Measurements from ENCODE around the gene PTK7. TPM values are rescaled to one million over a fixed set of nuclear protein-coding genes. Genes with fewer than 3 reads are reported as not detected.
A peak's percentile ranks its signal among the peaks of the same experiment; 100 is the strongest.

PTK7 gene
- total and polyA plus RNA-seq, 2 experiments from 2014 or later, result 46.1 to 147 TPM

GRCh38 chr6:43093436-43094289 is 17.5 kb downstream of the PTK7 start:
- Mint-ChIP-seq H3K4me1 (peaks cover 74% of the 10 kb centered on the region), H3K9me3 (no peaks in the 10 kb centered on the region), H3K27ac (peak overlapping the region; percentile 45), H3K27me3 (ENCODE audit: insufficient read depth, low read depth, poor library complexity) (peaks cover 8% of the 10 kb centered on the region), H3K4me3 (no peak overlapping the region), H3K36me3 (ENCODE audit: low read depth) (no peaks in the 10 kb centered on the region)
- no peaks in the 10 kb centered on the region for H3K27me3 ChIP-seq (ENCODE audit: insufficient read depth)
- ATAC-seq (peak; percentile 3; the same call in 1 of the 3 replicates), DNase-seq (ENCODE audit: low spot score) (peak; percentile 54)
- H3K4me3 ChIP-seq, result no peak overlapping the region
- H3K79me2 ChIP-seq (replicated peaks; ENCODE audit: insufficient read depth), result peaks cover 76% of the 10 kb centered on the region
- peaks cover 68% of the 10 kb centered on the region for H3K4me1 ChIP-seq (ENCODE audit: insufficient read depth)
- peaks cover 16% of the 10 kb centered on the region for H3F3A ChIP-seq (replicated peaks; ENCODE audit: low read depth)
- peak overlapping the region; percentile 9 for H3K27ac ChIP-seq (ENCODE audit: low read depth)
- no peaks in the 10 kb centered on the region for H3K9me2 ChIP-seq (ENCODE audit: insufficient read depth)
- H2AFZ ChIP-seq, result no peak overlapping the region
- H4K20me1 ChIP-seq (replicated peaks; ENCODE audit: insufficient read depth), result no peaks in the 10 kb centered on the region
- 0 out of 2 replicates have a peak overlapping the region, but pooled peaks have one; percentile 17 for H3K4me2 ChIP-seq
- TF ChIP-seq CREB1 (CRISPR knock-in tag; IDR thresholded peaks at IDR 0.05; ENCODE audit: low read depth), result no peak
- TF ChIP-seq STAT1 (IDR thresholded peaks at IDR 0.05; ENCODE audit: unreplicated experiment), result no peak
- no peak for TF ChIP-seq POLR2AphosphoS5 (IDR thresholded peaks at IDR 0.05; ENCODE audit: low read depth)
- TF ChIP-seq NANOG (IDR thresholded peaks at IDR 0.05; ENCODE audit: borderline replicate concordance), result no peak
- TF ChIP-seq JUNB (IDR thresholded peaks at IDR 0.05; ENCODE audit: unreplicated experiment), result no peak
- TF ChIP-seq EZH2phosphoT487 (IDR thresholded peaks at IDR 0.05; ENCODE audit: unreplicated experiment), result no peak
- no peaks in the 10 kb centered on the region for H3K36me3 ChIP-seq (ENCODE audit: insufficient read depth)

GRCh38 chr6:43095939-43096338 is 19.8 kb downstream of the PTK7 start:
- Histone ChIP-seq H3K9me2 (ENCODE audit: insufficient read depth) (no peaks in the 10 kb centered on the region), H3K27me3 (ENCODE audit: insufficient read depth) (no peaks in the 10 kb centered on the region), H3K36me3 (ENCODE audit: insufficient read depth) (no peaks in the 10 kb centered on the region), H4K20me1 (replicated peaks; ENCODE audit: insufficient read depth) (no peaks in the 10 kb centered on the region), H3K4me3 (no peak overlapping the region; the same call in 1 of the 2 replicates), H3K4me2 (peak overlapping the region; percentile 64; the same call in 1 of the 2 replicates), H3K79me2 (replicated peaks; ENCODE audit: insufficient read depth) (peaks cover 97% of the 10 kb centered on the region), H3K4me1 (ENCODE audit: insufficient read depth) (peaks cover 50% of the 10 kb centered on the region), H3K27ac (ENCODE audit: low read depth) (peak overlapping the region; percentile 84), H2AFZ (no peak overlapping the region), H3F3A (replicated peaks; ENCODE audit: low read depth) (peaks cover 3% of the 10 kb centered on the region; the same call in 1 of the 2 replicates)
- Mint-ChIP-seq H3K9me3 (no peaks in the 10 kb centered on the region), H3K4me3 (no peak overlapping the region; the same call in 2 of the 3 replicates), H3K27ac (peak overlapping the region; percentile 93), H3K4me1 (peaks cover 52% of the 10 kb centered on the region), H3K27me3 (ENCODE audit: insufficient read depth, low read depth, poor library complexity) (peaks cover 3% of the 10 kb centered on the region), H3K36me3 (ENCODE audit: low read depth) (no peaks in the 10 kb centered on the region)
- TF ChIP-seq ZNF114 (CRISPR knock-in tag; IDR thresholded peaks at IDR 0.05) (no peak), STAT1 (IDR thresholded peaks at IDR 0.05; ENCODE audit: unreplicated experiment) (no peak), JUNB (IDR thresholded peaks at IDR 0.05; ENCODE audit: unreplicated experiment) (no peak), ETS1 (IDR thresholded peaks at IDR 0.05) (no peak), NANOG (IDR thresholded peaks at IDR 0.05; ENCODE audit: borderline replicate concordance) (no peak), CREB1 (CRISPR knock-in tag; IDR thresholded peaks at IDR 0.05; ENCODE audit: low read depth) (no peak), REST (IDR thresholded peaks at IDR 0.05; ENCODE audit: unreplicated experiment) (no peak), ZNF331 (CRISPR knock-in tag; IDR thresholded peaks at IDR 0.05; ENCODE audit: low read depth) (no peak), EZH2phosphoT487 (IDR thresholded peaks at IDR 0.05; ENCODE audit: unreplicated experiment) (no peak), CTCF (conservative IDR thresholded peaks at IDR 0.05; ENCODE audit: low read depth in 2 of 2) (no peak)
- no peak for DNase-seq (ENCODE audit: low spot score)
- peak; percentile 9; the same call in 2 of the 3 replicates for ATAC-seq

Measured in GM23338 (cell line).